HepG2 (cell line): Measurements from ENCODE around the gene PXMP4. TPM values are rescaled to one million over a fixed set of nuclear protein-coding genes. Genes with fewer than 3 reads are reported as not detected.

Experiments
- ARID3A ChIP-seq: IDR thresholded peaks from 2 replicates; pipeline ENCODE4 v1.6.1; 2012; ENCODE audit warnings: low read depth, low read length, improper control_type of control experiment
- ARNT2 ChIP-seq: sonication (generic); formaldehyde crosslinking; IDR thresholded peaks from 2 replicates; pipeline ENCODE4 v1.8.0; 2022; ENCODE audit warnings: mild to moderate bottlenecking, low read depth, missing genetic modification reagents, moderate library complexity
- ATF7-NPFF ChIP-seq: sonication (generic); formaldehyde crosslinking; IDR thresholded peaks from 2 replicates; pipeline ENCODE4 v1.8.1; 2023; ENCODE audit warnings: mild to moderate bottlenecking, low read depth, missing genetic modification reagents, moderate library complexity
- CC2D1A ChIP-seq: sonication (generic); formaldehyde crosslinking; IDR thresholded peaks from 2 replicates; pipeline ENCODE4 v1.8.1; 2023; ENCODE audit warnings: mild to moderate bottlenecking, missing genetic modification reagents
- FIP1L1 ChIP-seq: fragments of 200-400 bp; formaldehyde crosslinking; IDR thresholded peaks from 2 replicates; pipeline ENCODE4 v1.6.1; 2018; ENCODE audit warnings: low read depth, mild to moderate bottlenecking, low read length, moderate library complexity, borderline replicate concordance; ENCODE audit not compliant: insufficient read depth
- GTF2F1 ChIP-seq: fragments of 150-350 bp; IDR thresholded peaks from 2 replicates; pipeline ENCODE4 v1.6.1; 2014; ENCODE audit warnings: low read length
- HBP1 ChIP-seq: IDR thresholded peaks from 2 replicates; pipeline ENCODE4 v1.6.1; 2016; ENCODE audit warnings: low read depth, control low read depth
- HNRNPL ChIP-seq: fragments of 200-400 bp; formaldehyde crosslinking; IDR thresholded peaks from 2 replicates; pipeline ENCODE4 v1.6.1; 2017; ENCODE audit warnings: mild to moderate bottlenecking, low read depth, low read length
- IRF9 ChIP-seq: sonication (generic); formaldehyde crosslinking; IDR thresholded peaks from 2 replicates; pipeline ENCODE4 v1.8.0; 2022; ENCODE audit warnings: missing genetic modification reagents, mild to moderate bottlenecking, borderline replicate concordance
- MAFK ChIP-seq, 2 experiments: IDR thresholded peaks in 1 of 2; conservative IDR thresholded peaks in 1 of 2; 2 replicates each; pipeline ENCODE4 v1.6.1; 2011; ENCODE audit warnings: improper control_type of control experiment in 2 of 2, low read length in 2 of 2
- MXI1 ChIP-seq: IDR thresholded peaks from 3 replicates; pipeline ENCODE4 v1.6.1; 2012; ENCODE audit warnings: low read depth, low read length, inconsistent platforms, borderline replicate concordance
- RBM22 ChIP-seq: fragments of 200-400 bp; formaldehyde crosslinking; optimal IDR thresholded peaks from 2 replicates; pipeline ENCODE3; 2017; ENCODE audit warnings: mild to moderate bottlenecking, low read length, moderate library complexity
- SMAD9 ChIP-seq: sonication (generic); formaldehyde crosslinking; IDR thresholded peaks from 2 replicates; pipeline ENCODE4 v1.5.1; 2020; ENCODE audit warnings: mild to moderate bottlenecking, missing genetic modification reagents
- SRSF4 ChIP-seq: fragments of 200-400 bp; formaldehyde crosslinking; IDR thresholded peaks from one replicate; pipeline ENCODE4 v1.6.1; 2018; ENCODE audit warnings: mild to moderate bottlenecking, low read depth, low read length, moderate library complexity; ENCODE audit not compliant: poor library complexity, severe bottlenecking
- TCF7L2 ChIP-seq: IDR thresholded peaks from 2 replicates; pipeline ENCODE4 v1.6.1; 2011; ENCODE audit warnings: mild to moderate bottlenecking, low read depth, low read length, moderate library complexity
- ZBTB44 ChIP-seq: sonication (generic); formaldehyde crosslinking; IDR thresholded peaks from 2 replicates; pipeline ENCODE4 v1.4.0; 2020; ENCODE audit warnings: missing genetic modification reagents
- ZMAT5 ChIP-seq: sonication (generic); formaldehyde crosslinking; IDR thresholded peaks from 2 replicates; pipeline ENCODE4 v1.5.0; 2020; ENCODE audit warnings: mild to moderate bottlenecking, low read depth, missing genetic modification reagents, borderline replicate concordance
- ZNF160 ChIP-seq: sonication (generic); formaldehyde crosslinking; IDR thresholded peaks from 2 replicates; pipeline ENCODE4 v1.8.0; 2022; ENCODE audit warnings: mild to moderate bottlenecking, inconsistent platforms, missing genetic modification reagents
- ZNF335 ChIP-seq: sonication (generic); formaldehyde crosslinking; IDR thresholded peaks from 2 replicates; pipeline ENCODE4 v1.4.0; 2020; ENCODE audit warnings: missing genetic modification reagents
- ZNF576 ChIP-seq: sonication (generic); formaldehyde crosslinking; IDR thresholded peaks from 2 replicates; pipeline ENCODE4 v1.4.0; 2020; ENCODE audit warnings: mild to moderate bottlenecking, missing genetic modification reagents
- ZNF782 ChIP-seq: sonication (generic); formaldehyde crosslinking; IDR thresholded peaks from 2 replicates; pipeline ENCODE4 v1.4.0; 2020; ENCODE audit warnings: missing genetic modification reagents, mild to moderate bottlenecking, borderline replicate concordance
- ZNF792 ChIP-seq: IDR thresholded peaks from 2 replicates; pipeline ENCODE4 v1.6.1; 2016
- ZNF816 ChIP-seq: sonication (generic); formaldehyde crosslinking; IDR thresholded peaks from 2 replicates; pipeline ENCODE4 v1.8.0; 2022; ENCODE audit warnings: missing genetic modification reagents, mild to moderate bottlenecking, borderline replicate concordance
- polyA plus RNA-seq, 8 experiments: library from polyadenylated mRNA; depleted of rRNA in 3 of 8; stranded (reverse) in 7 of 8; unstranded in 1 of 8; fragments of >200 nt; fragmentation: Illumina TruSeq in 4 of 8; extraction: Trizol in 4 of 8; gene quantifications; 2 replicates each; pipeline versions ENCODE4 v1.2.1 to v1.2.3, GENCODE V29; 2011 to 2016; ENCODE audit warnings: low read depth in 4 of 8, missing spikeins in 1 of 8, mixed read lengths in 1 of 8; ENCODE audit not compliant: insufficient read depth in 1 of 8
- total RNA-seq, 5 experiments: library from RNA; depleted of rRNA; stranded (reverse); fragments of >200 nt; fragmentation: Illumina TruSeq; extraction: Trizol; gene quantifications; 2 replicates each; pipeline ENCODE4 v1.2.3, GENCODE V29; 2016; ENCODE audit warnings: low read depth in 1 of 5

PXMP4 gene
- total and polyA plus RNA-seq, 2 of the 13 experiments (the other 11 are each of a cell fraction or from before 2014, with no cell fraction given) = not detected

- no peak; the same call in 1 of the 2 replicates for TF ChIP-seq FIP1L1
- no peak for TF ChIP-seq MXI1
- TF ChIP-seq TCF7L2 = no peak
- 0 out of 2 replicates have a peak, but pooled peaks have one; percentile 70 for TF ChIP-seq SMAD9 (CRISPR knock-in tag)
- 0 out of 2 replicates have a peak, but pooled peaks have one; percentile 57 for TF ChIP-seq GTF2F1
- TF ChIP-seq HNRNPL = no peak
- peak; percentile 95 for TF ChIP-seq RBM22
- peak; percentile 89; the same call in 1 of the 2 replicates for TF ChIP-seq CC2D1A (CRISPR knock-in tag)
- TF ChIP-seq ZNF160 = no peak
- peak; percentile 7 to 52; a peak in 2 of 4 replicates for TF ChIP-seq MAFK (conservative IDR thresholded peaks at IDR 0.05 in 1 of 2, IDR thresholded peaks at IDR 0.05 in 1 of 2; ENCODE audit: low read length in 2 of 2)
- TF ChIP-seq ZBTB44 (CRISPR knock-in tag) = no peak
- TF ChIP-seq ZNF792 = 0 out of 2 replicates have a peak, but pooled peaks have one; percentile 18
- TF ChIP-seq SRSF4 = no peak
- TF ChIP-seq HBP1 = peak; percentile 33; the same call in 1 of the 2 replicates
- no peak for TF ChIP-seq ZNF335 (CRISPR knock-in tag)
- TF ChIP-seq ATF7-NPFF (CRISPR knock-in tag) = peak; percentile 58; the same call in 1 of the 2 replicates
- TF ChIP-seq ARID3A = no peak
- TF ChIP-seq ZMAT5 (CRISPR knock-in tag) = no peak
- TF ChIP-seq ZNF816 (CRISPR knock-in tag) = no peak
- 0 out of 2 replicates have a peak, but pooled peaks have one; percentile 54 for TF ChIP-seq ZNF782 (CRISPR knock-in tag)
- peak; percentile 42; the same call in 1 of the 2 replicates for TF ChIP-seq ARNT2
- TF ChIP-seq ZNF576 (CRISPR knock-in tag) = no peak
- peak; percentile 55; the same call in 1 of the 2 replicates for TF ChIP-seq IRF9 (CRISPR knock-in tag)
Observed at GRCh38 chr20:33653218-33653899, 66.8 kb downstream of the PXMP4 start (continued).
